Nephron (organoid): ENCODE measurements around the gene JSRP1.

Experiments
- H3K27ac Mint-ChIP-seq, 3 experiments: 2 replicates each; pipeline ENCODE4 v1.8.0; 2020; ENCODE audit warnings: mixed read lengths in 3 of 3, mild to moderate bottlenecking in 2 of 3, moderate library complexity in 1 of 3
- H3K27me3 Mint-ChIP-seq: 2 replicates; pipeline ENCODE4 v1.8.0; 2021; ENCODE audit warnings: low read depth, mild to moderate bottlenecking, moderate library complexity, mixed read lengths
- H3K36me3 Mint-ChIP-seq: 2 replicates; pipeline ENCODE4 v1.8.0; 2020; ENCODE audit warnings: low read depth, mixed read lengths
- H3K4me1 Mint-ChIP-seq: 2 replicates; pipeline ENCODE4 v1.8.0; 2020; ENCODE audit warnings: mixed read lengths
- H3K4me3 Mint-ChIP-seq, 3 experiments: 2 replicates each; pipeline ENCODE4 v1.8.0; 2020; ENCODE audit warnings: mild to moderate bottlenecking in 3 of 3, mixed read lengths in 3 of 3, moderate library complexity in 2 of 3
- H3K9me3 Mint-ChIP-seq: 2 replicates; pipeline ENCODE4 v1.8.0; 2020; ENCODE audit warnings: mixed read lengths
- CTCF ChIP-seq, 3 experiments: fragments of 200-600 bp; sonication (generic); IDR thresholded peaks; one replicate each; pipeline ENCODE4 v1.5.0; 2021; ENCODE audit warnings: antibody characterized with exemption in 3 of 3; ENCODE audit not compliant: unreplicated experiment in 3 of 3

Gene JSRP1

GRCh38 chr19:2207991-2208860 is 48.0 kb downstream of the JSRP1 start:
- no peak for TF ChIP-seq CTCF (IDR thresholded peaks at IDR 0.05; ENCODE audit: unreplicated experiment in 3 of 3)

GRCh38 chr19:2207008-2207407 is 49.2 kb downstream of the JSRP1 start:
- Mint-ChIP-seq H3K27ac (no peak overlapping the region), H3K36me3 (peaks cover 37% of the 10 kb centered on the region), H3K27me3 (no peaks in the 10 kb centered on the region), H3K9me3 (no peaks in the 10 kb centered on the region), H3K4me3 (no peak overlapping the region), H3K4me1 (peaks cover 7% of the 10 kb centered on the region)
- TF ChIP-seq CTCF (IDR thresholded peaks at IDR 0.05; ENCODE audit: unreplicated experiment in 3 of 3) = no peak

More at GRCh38 chr19:2207991-2208860, 48.0 kb downstream of the JSRP1 start:
- Mint-ChIP-seq H3K36me3 (peaks cover 39% of the 10 kb centered on the region), H3K27ac (no peak overlapping the region), H3K4me3 (no peak overlapping the region), H3K4me1 (peaks cover 8% of the 10 kb centered on the region), H3K27me3 (no peaks in the 10 kb centered on the region), H3K9me3 (no peaks in the 10 kb centered on the region)

- TF ChIP-seq CTCF (IDR thresholded peaks at IDR 0.05; ENCODE audit: unreplicated experiment in 3 of 3) = no peak
- H3K4me1 Mint-ChIP-seq = no peaks in the 10 kb centered on the region
- no peaks in the 10 kb centered on the region for H3K27me3 Mint-ChIP-seq
- H3K27ac Mint-ChIP-seq = no peak overlapping the region
- peaks cover 24% of the 10 kb centered on the region for H3K36me3 Mint-ChIP-seq
- H3K9me3 Mint-ChIP-seq = no peaks in the 10 kb centered on the region
- H3K4me3 Mint-ChIP-seq = no peak overlapping the region
These were observed 53.9 kb downstream of the JSRP1 start for GRCh38 chr19:2202366-2202765.
